IPS-18c (cell line): Measurements from ENCODE around the gene KCNAB1.

Source experiments
- H3K4me3 ChIP-seq: 2 replicates; pipeline ENCODE4 v1.7.0; 2013; ENCODE audit warnings: low read depth, mild to moderate bottlenecking, low read length, moderate library complexity; ENCODE audit not compliant: insufficient read depth
- H3K9me3 ChIP-seq: one replicate; pipeline ENCODE4 v1.6.1; 2013; ENCODE audit warnings: mild to moderate bottlenecking, low read length, moderate library complexity; ENCODE audit not compliant: control insufficient read depth, insufficient read depth

KCNAB1 gene

DNA sequence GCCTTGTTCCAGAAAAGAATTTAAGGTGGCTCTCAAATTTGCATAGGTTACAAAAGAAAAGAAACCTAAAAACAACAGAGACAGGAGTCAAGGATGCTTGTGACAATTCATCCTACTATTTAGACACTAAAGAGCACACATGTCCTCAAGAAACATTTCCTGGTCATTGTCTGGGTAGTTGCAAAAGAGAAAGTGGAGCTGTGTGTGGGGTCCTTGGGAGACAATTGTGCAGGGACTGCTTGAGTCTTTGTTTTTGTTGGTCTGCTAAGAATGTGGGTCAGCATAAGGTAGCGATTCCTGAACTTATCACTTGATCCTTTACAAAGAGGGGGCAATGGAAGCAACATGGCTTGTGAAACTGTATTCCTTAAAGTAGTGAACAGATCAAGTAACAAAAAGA is 185.3 kb downstream of the KCNAB1 start:
- Histone ChIP-seq H3K9me3 (no peaks in the 10 kb centered on the region), H3K4me3 (no peak overlapping the region)

GRCh38 chr3:156307704-156308103 is 187.3 kb downstream of the KCNAB1 start:
- H3K4me3 ChIP-seq, result no peak overlapping the region
- H3K9me3 ChIP-seq, result no peaks in the 10 kb centered on the region

DNA sequence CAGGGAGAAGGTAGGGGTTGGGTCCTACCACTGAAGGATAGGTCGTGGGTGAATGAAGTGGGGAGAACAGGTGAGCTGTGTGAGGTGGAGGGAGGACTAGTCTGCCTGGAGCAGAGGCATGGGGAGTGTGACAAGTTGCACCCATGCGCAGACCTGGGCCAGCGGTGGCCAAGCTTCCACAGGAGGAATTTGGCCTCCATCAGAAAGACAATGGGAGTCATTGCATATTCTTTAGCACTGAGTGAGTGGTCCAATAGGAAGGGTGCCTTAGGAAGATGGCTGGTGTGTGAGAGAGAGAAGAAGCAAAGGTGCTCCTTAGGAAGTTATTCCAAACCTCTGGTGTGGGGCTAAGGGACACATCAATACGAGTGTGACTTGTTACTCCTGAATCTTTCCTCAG is 191.1 kb downstream of the KCNAB1 start:
- Histone ChIP-seq H3K4me3 (no peak overlapping the region), H3K9me3 (no peaks in the 10 kb centered on the region)

GRCh38 chr3:156311930-156312329 is 191.6 kb downstream of the KCNAB1 start:
- H3K9me3 ChIP-seq, result no peaks in the 10 kb centered on the region
- H3K4me3 ChIP-seq, result no peak overlapping the region

DNA sequence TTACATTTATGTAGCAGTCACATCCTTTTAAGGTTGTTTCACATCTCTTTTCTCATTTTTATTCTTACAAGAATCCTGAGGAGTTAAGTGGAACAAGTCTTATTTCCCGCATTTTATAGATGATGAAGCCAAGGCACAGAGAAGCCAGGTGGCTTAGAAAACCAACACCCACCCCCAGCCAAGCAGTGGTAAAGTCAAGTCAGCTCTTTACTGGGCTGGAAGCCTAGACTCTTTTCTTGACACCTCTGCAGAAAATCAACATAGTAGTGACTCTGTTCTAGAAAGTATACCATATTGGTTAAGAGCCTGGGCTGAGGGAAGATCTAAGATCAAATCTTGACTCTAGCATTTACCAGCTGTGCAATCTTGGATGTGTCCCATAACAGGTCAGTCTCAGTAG is 195.7 kb downstream of the KCNAB1 start:
- no peak overlapping the region for H3K4me3 ChIP-seq

GRCh38 chr3:156317462-156318074 is 197.2 kb downstream of the KCNAB1 start:
- no peak overlapping the region for H3K4me3 ChIP-seq
- no peaks in the 10 kb centered on the region for H3K9me3 ChIP-seq

More for the DNA sequence above, 195.7 kb downstream of the KCNAB1 start:
- H3K9me3 ChIP-seq, result no peaks in the 10 kb centered on the region

GRCh38 chr3:156321945-156322344 is 201.6 kb downstream of the KCNAB1 start:
- Histone ChIP-seq H3K9me3 (no peaks in the 10 kb centered on the region), H3K4me3 (no peak overlapping the region)

GRCh38 chr3:156323466-156323865 is 203.1 kb downstream of the KCNAB1 start:
- Histone ChIP-seq H3K4me3 (no peak overlapping the region), H3K9me3 (no peaks in the 10 kb centered on the region)

- no peak overlapping the region for H3K4me3 ChIP-seq
- no peaks in the 10 kb centered on the region for H3K9me3 ChIP-seq
Measured at GRCh38 chr3:156330415-156330814, 210.0 kb downstream of the KCNAB1 start.

GRCh38 chr3:156332304-156332703 is 211.9 kb downstream of the KCNAB1 start:
- Histone ChIP-seq H3K9me3 (no peaks in the 10 kb centered on the region), H3K4me3 (no peak overlapping the region)

DNA sequence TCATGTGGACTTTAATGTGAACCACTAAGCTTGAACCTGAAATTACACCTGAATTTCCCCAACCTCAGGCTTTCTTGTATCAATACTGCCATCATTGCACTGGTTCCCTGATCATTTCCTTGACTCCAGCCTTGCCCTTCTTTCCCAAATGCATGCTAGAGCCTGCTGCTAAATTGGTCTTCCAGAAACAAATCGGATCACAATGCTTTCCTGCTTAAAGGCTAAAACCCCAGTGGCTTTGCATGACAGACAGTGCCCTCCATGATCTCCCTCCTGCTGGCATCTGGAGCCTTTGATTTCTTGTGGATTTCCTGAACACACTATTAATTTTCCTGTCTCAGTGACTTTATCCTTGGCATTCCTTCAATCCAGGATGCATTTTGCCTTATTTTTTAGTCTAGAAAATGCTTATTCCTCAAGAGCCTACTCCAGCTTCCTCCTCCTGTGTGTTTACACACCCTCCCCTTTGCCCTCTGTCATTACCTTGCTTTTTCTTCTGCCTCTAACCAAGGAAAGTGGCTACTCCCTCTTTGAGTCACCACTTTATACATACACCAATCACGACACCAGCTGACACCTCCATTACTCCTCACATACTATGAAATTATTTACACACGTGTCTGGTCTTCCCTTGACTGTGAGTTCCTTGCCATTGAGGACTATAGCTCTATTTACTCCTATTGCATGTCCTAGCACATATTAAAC is 214.6 kb downstream of the KCNAB1 start:
- no peak overlapping the region for H3K4me3 ChIP-seq

DNA sequence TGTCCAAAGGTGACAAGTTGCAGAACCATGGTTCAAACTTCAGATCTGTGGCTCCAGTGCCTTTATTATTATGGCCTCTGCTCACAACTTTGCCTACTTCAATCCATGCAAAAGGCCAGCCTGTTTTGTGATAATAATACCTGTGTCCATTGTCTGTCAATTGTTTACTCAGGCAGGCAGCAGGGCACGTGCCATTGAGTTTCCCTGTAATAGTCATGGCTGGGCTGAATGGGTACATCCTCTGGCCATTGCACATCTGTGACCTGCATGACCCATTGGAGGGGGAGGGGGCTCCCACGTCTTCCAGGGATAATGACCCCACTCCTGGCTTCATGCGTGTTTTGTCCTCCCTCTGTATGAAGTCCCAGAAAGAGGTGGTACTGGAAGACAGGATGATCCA is 219.1 kb downstream of the KCNAB1 start:
- H3K4me3 ChIP-seq, result no peak overlapping the region
- no peaks in the 10 kb centered on the region for H3K9me3 ChIP-seq

More for the DNA sequence above, 214.6 kb downstream of the KCNAB1 start:
- H3K9me3 ChIP-seq, result no peaks in the 10 kb centered on the region

GRCh38 chr3:156341332-156341731 is 221.0 kb downstream of the KCNAB1 start:
- Histone ChIP-seq H3K4me3 (no peak overlapping the region), H3K9me3 (no peaks in the 10 kb centered on the region)

- H3K4me3 ChIP-seq, result no peak overlapping the region
- no peaks in the 10 kb centered on the region for H3K9me3 ChIP-seq
Measured at GRCh38 chr3:156341831-156342416, 221.5 kb downstream of the KCNAB1 start.

- H3K9me3 ChIP-seq, result no peaks in the 10 kb centered on the region
- H3K4me3 ChIP-seq, result no peak overlapping the region
Measured at GRCh38 chr3:156344215-156344614, 223.8 kb downstream of the KCNAB1 start.

DNA sequence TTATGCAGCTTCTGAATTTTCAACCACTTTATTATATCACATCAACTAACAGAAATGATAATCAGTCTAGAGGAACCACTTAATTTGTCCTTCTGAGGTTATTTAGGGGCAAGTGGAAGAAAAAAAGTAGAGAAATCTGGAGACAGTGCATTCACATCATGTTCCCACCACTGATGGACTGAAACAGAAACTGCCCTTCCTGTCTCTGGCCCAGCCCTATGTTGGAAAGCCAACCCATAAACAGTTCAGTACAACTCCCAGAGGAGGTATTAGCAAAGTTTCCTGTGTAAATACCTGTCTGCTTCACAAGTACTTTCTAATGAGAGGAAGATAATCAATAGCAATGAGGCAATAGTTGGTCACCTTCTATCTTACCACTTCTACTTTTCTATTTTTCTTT is 228.7 kb downstream of the KCNAB1 start:
- Histone ChIP-seq H3K9me3 (no peaks in the 10 kb centered on the region), H3K4me3 (no peak overlapping the region)

DNA sequence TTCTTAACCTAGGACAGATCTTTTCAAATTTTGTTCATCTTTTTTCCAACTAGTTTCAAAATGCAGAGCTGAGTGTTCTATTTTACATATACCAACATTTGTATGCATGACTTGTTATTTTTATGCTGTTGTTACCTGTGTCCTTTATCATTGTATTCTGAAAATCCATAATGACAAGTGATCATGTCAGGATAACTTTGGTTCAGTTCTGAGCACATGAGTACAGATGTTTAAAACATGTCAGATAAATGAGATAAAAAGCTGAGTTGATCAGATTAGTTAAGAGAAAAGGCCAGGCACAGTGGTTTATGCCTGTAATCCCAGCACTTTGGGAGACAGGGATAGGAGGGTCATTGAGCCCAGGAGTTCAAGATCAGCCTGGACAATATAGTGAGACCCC is 229.6 kb downstream of the KCNAB1 start:
- no peaks in the 10 kb centered on the region for H3K9me3 ChIP-seq
- no peak overlapping the region for H3K4me3 ChIP-seq

GRCh38 chr3:156350781-156351180 is 230.4 kb downstream of the KCNAB1 start:
- H3K4me3 ChIP-seq, result no peak overlapping the region
- H3K9me3 ChIP-seq, result no peaks in the 10 kb centered on the region
